ENCODE results near the gene ZXDC.

Gene ZXDC, protein sequence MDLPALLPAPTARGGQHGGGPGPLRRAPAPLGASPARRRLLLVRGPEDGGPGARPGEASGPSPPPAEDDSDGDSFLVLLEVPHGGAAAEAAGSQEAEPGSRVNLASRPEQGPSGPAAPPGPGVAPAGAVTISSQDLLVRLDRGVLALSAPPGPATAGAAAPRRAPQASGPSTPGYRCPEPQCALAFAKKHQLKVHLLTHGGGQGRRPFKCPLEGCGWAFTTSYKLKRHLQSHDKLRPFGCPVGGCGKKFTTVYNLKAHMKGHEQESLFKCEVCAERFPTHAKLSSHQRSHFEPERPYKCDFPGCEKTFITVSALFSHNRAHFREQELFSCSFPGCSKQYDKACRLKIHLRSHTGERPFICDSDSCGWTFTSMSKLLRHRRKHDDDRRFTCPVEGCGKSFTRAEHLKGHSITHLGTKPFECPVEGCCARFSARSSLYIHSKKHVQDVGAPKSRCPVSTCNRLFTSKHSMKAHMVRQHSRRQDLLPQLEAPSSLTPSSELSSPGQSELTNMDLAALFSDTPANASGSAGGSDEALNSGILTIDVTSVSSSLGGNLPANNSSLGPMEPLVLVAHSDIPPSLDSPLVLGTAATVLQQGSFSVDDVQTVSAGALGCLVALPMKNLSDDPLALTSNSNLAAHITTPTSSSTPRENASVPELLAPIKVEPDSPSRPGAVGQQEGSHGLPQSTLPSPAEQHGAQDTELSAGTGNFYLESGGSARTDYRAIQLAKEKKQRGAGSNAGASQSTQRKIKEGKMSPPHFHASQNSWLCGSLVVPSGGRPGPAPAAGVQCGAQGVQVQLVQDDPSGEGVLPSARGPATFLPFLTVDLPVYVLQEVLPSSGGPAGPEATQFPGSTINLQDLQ

DNA sequence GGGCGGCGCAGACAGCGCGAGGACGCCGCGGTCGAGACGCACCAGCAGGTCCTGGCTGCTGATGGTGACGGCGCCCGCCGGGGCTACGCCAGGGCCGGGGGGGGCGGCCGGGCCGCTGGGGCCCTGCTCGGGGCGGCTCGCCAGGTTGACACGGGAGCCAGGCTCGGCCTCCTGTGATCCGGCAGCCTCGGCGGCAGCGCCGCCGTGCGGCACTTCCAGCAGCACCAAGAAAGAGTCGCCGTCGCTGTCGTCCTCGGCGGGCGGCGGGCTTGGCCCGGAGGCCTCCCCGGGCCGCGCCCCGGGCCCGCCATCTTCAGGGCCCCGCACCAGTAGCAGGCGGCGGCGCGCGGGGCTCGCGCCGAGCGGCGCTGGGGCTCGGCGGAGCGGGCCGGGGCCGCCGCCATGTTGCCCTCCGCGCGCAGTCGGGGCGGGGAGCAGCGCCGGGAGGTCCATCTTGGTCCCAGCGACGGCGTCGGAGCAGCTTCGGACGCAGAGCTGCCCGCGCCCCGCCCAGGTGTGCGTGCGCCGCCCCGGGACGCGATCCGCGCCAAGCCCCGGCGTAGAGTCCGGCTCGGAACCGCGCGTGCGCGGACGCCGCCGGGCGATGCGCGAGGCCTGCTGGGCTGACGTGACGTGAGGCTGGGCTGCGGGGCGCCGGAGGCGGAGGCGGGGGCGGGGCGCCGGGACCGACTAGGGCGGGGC, at the start of gene ZXDC:
TSS of gene ZXDC (minus strand) at position 479 of the 702 bp plus-strand sequence. CDS start at position 453, 26 bp downstream.
- peak; percentile 75 to 89 for DNase-seq (ENCODE audit: extremely low read depth in 1 of 2, low read depth in 1 of 2)

DNA sequence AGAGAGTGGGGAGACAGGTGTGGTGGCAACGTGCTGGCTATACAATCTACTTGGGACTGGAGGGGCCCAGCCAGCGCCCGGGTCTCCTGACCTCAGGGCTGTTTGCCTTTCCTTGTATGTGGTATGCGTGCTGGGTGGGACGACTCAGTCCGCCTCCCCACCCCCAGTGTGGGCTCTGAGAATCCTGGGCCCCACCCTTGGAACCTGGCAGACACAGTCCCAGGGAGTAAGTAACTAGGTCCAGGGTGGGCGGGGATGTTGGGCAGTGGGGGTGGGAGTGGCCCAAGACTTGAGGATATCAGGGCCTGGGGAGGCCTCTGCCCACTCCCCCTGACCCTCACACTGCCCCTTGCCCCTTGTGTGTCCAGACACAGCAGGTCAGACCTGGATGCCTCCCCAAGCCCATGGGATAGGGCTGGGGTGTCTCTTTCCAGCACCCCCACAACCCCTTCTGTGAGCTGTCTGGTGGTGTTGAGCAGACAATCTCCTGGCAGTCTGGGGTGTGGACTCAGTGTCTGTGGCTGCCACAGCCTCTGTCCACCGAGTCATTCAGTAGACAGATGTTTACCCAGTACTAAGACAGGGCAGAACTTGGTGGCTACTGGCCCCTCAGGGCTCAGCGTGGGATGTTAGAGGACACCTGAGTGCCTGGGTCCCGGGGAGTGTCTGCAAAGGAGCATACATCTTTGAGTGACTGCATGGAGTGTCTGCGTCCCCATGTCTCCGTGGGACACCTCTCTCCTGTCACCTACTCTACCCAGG, 49.6 kb upstream of the ZXDC start:
- DNase-seq (ENCODE audit: extremely low read depth in 1 of 2, low read depth in 1 of 2): no peak

DNA sequence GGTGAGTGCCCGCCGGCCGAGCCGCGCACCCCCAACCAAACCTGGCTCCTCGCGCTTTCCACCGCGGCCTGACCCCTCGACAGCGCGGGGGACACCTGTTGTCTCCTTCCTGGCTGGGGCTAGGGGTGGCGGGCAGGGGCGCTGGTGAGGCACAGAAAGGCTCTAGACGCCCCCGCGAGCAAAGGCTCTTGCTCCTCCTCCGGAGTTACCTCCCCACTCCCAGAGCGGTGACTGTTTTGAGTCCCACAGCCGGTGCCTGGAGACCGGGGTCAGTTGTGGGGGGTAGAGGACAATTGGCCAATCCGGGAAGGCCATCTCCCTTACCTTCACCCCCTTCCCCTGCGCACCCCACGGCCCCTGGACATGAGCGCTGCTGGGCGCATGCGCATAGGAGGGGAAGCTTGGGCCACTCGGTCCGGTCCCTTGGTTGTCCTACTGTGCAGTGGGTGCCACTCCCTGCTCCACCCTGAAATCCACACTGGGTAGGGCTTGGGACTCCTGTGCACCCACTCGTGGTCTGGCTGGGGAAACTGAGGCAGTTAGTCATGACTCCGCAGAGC, 48.8 kb upstream of the ZXDC start:
- DNase-seq (ENCODE audit: extremely low read depth in 1 of 2, low read depth in 1 of 2): no peak

DNA sequence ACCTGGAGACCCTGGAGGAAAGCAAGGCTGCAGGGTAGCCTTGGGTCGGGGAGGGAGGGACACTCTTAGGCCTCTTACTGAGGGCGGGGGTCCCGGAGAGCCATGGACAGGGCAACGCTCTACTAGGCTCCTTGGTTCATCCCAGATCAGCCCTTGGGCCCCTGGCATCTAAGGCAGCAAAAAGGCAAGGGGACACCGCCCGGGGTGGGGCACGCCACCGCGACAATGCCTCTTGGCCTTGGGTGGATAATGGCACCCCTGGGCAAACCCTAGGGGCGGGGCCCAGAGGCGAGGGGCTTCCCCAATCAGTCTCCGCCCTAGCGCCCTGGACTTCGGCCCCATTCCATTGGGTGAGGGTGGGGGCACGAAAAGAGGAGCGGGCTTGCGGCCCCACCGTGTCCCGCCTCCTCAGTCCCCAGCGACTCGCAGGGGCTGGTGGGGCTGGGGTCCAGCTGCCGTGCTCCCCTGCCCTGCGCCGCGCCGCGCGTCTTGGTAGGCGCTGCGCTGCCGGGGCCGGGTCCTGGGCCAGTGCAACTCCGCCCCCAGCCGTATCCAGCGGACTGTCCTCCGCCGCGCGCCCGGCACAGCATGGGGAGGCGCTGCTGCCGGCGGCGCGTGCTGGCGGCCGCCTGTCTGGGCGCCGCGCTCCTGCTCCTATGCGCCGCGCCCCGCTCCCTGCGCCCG, 48.2 kb upstream of the ZXDC start, which contains the start of gene CHST13:
TSS of gene CHST13 (plus strand) at position 411 of the 684 bp plus-strand sequence. CDS start at position 589, 178 bp downstream.
- DNase-seq (ENCODE audit: extremely low read depth in 1 of 2, low read depth in 1 of 2): no peak

DNA sequence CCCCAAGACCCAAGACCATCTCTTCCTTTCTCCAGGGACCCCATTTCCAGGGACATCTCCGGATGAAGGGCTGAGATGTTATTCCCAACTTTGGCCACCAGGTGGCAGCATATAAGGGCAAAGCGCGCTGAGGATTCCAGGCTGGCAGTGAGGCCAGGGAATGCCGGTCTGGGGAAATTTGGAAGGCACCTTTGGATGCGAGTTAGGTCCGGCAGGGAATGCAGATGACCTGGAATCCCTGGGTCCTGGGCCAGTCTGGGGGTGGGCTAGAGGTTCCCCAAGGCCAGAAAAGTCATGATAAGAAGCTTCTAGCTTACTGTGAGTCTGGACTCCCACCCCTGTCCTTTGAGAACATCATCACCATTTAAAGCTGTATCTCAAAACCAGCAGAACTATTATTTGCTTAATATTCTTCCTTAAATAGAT, 46.7 kb upstream of the ZXDC start:
- peak in 1 of 2 donors; percentile 15 for DNase-seq (ENCODE audit: extremely low read depth in 1 of 2, low read depth in 1 of 2)

DNA sequence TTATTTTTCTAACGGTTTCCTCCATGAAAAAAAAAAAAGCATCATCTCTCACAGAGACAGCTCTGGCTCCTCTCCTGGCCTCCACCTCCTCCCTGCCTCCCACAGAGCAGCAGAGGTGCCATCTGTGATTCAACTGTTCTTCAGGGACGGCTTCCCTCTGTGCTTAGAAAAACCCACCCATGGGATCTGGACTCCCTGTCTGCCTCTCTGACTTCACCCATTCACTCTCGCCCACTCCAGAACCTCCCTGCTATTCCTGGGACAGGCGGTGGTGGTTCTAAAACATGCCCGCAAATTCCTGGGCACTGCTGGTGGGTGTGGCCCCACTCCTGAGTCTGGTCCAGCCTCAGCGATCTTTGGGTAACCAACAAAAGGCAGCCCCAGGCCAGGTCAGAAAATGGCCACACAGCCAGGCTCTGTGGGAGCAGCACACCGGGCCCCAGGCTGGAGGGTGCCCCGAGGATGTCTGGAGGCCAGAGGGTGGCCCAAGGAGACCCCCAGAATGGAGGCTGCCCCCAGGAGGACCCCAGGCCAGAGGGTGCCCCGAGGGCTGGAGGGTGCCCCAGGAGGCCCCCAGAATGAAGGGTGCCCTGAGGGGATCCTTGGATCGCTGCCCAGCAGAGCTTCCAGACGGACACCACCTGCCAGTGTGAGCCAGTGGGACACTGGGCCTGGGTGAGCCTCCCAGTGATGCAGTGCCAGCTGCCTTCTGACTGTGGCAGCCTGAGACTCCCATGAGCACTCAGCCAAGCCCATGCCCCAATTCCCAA, 45.6 kb upstream of the ZXDC start:
- DNase-seq (ENCODE audit: extremely low read depth in 1 of 2, low read depth in 1 of 2): no peak

DNA sequence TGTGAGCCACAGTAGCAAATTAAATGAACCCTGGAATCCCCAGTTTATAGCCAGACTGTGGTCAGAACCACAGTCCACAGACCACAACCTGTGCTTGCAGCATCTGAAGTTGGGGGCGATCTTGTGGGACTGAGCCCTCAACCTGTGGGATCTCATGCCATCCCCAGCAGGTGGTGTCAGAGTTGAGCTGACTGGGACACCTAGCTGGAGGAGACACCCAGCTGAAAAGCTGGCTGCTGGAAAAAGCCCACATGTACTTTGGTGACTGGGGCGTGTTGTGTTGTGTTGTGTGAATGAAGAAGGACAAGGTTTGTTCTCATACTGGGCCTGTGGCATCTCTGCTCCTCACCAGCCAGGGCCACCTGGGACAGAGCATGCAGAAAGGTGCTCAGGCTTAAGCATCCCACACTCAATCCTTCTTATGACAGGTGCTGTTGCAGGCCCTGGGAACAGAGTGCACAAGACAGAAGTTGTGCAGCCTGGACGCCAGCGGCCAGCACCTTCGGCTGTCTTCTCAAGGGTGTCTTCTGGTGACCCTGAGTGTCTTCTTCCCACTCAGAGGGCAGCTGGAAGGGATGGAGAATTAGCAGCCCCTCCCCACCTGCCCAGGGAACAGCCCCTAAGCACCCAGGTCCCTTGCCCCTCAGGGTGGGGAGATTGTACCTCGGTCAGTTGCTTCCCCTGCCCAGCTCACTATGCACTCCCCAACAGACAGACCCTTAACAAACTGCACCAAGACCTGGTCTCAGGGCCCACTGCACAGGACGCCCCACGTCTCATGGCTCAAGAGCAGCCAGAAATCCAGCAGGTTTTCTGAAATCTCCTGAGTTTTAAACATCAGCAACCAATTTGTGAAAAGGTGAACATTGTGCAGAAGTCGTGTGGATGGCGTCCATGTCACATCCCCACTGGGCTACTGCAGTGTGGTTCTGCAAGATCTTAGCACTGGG, 44.1 kb upstream of the ZXDC start:
- no peak for DNase-seq (ENCODE audit: extremely low read depth in 1 of 2, low read depth in 1 of 2)

DNA sequence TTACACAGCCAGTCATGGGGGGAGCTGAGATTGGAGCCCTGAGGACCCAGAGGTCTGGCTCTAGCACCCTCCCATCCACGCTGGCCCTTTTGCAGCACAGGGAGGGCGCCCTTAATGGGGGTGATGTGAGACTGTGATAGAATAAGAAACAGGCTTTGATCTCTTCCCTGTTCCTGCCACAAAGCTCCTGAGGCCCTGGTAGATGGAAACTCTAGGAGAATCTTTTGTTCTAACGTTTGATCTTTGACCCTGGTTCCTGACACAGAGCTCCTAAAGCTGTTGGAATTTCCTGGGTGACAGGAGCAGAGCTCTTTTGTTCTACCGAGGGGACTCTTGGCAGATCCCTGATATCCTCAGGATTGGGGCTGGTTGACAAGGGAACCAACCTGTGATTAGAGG, 43.1 kb upstream of the ZXDC start:
- no peak for DNase-seq (ENCODE audit: extremely low read depth in 1 of 2, low read depth in 1 of 2)

DNA sequence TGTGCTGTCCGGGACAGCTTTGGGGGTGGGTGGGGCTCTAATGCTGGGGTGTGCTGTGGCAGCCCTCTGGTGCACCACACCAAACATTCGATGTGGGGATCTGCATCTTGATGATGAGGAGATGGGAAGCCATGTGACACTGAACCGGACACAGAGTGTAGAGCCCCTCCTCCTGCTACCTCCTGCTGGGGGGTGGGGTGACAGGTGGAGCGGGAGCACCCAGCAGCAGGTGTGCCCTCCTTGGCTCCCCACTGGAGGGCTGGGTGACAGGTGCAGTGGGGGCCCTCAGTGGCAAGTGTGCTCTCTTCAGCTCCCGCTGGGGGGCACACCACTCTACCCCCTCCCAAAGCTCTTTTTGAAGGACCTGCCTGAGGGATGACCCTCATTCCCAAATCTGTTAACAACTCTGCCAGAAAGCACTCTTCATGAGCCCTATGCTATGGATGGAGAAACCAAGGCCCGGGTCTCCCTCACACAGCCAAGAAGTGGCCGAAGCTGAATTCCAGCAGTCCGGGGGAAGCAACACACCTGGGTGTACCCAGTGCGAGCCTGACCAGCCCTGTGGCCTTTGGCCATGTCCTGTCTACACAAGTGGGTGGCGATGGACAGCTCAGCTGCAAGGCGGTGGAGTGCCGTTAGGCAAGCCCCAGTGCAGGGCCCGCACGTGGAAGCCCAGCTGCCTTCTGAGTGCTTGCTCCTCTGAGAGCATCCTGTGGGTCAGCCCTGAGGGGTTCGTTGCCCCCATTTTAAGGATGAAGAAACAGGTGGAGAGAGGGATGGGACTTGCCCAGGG, 42.5 kb upstream of the ZXDC start:
- DNase-seq (ENCODE audit: extremely low read depth in 1 of 2, low read depth in 1 of 2): no peak

DNA sequence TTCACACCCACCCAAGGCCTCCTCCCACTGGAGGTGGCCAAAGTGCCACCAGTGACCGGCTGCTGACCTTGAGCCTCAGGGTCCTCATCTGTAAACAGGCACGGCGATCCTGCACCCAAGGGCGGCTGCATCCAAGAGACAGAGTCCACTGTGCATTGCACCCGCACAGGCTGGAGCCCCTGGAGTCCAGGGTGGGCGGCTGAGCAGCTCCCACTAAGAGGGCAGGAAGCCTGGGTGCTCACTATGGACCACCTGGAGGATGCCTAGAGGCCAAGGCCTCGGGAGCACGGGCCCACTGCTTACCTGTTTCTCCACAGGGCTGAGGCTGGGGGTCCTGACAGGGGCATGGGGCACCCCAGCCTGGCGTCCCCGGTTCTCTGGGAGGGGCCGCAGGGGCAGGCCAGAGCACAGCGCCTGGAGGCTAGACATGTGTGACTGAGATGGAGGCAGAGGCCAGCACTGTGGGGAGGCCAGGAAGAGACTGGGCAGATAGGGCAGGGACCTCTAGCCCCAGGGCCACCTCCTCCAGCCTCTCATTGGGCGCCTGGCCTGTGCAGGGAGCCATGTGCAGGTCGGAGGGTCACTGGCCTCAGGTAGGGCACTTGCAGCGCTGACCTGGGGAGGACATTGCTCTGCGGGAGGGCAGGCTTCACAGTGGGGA, 41.7 kb upstream of the ZXDC start, which contains the start of gene UROC1:
TSS of gene UROC1 (minus strand) at position 483 of the 661 bp plus-strand sequence. CDS start at position 429, 54 bp downstream.
- no peak for DNase-seq (ENCODE audit: extremely low read depth in 1 of 2, low read depth in 1 of 2)

DNA sequence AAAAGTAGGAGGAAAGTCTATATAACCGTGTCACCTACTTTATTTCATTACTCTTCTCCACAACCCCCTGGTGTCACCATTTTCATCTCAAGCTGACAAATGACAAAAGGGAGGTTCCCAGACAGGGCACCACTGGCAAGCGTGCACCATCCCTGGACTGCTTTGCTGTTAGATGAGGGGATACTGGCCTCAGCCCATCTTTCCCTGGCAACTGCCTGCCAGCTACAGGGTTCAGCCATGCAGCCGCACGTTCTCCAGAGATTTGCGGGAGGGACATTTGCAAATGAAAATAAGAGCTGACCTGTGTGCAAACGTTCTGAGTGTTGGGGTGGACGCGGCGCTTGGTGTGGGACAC, 41.2 kb upstream of the ZXDC start:
- no peak for DNase-seq (ENCODE audit: extremely low read depth in 1 of 2, low read depth in 1 of 2)

DNA sequence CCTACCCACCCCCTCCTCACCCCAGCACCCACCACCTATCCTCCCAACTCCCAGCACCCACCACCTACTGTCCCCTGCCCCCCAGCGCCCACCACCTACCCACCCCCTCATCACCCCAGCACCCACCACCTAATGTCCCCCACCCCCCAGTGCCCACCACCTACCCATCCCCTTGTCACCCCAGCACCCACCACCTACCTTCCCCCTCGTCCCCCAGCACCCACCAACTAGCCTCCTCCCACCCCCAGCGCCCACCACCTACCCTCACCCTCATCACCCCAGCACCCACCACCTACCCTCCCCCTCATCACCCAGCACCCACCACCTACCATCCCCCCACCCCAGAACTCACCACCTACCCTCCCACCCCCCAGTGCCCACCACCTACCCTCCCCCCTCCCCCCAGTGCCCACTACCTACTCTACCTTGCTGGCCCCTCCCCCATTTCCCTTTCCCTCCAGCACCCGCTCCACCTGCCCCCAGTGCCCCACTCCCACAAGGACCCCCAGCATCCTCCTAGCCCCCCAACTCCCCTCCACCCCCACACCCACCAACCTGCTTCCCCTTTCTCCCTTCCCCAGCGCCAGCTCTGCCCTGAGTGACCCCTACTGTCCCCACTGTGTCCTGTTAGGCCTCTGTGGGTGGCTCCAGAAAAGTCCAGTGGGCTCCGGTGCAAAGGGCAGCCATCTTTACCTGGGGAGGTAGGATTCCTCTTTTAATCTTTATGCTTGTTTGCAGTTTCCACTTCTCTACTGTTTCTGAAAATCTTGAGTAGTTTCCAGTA, 40.7 kb upstream of the ZXDC start:
- DNase-seq (ENCODE audit: extremely low read depth in 1 of 2, low read depth in 1 of 2): no peak

DNA sequence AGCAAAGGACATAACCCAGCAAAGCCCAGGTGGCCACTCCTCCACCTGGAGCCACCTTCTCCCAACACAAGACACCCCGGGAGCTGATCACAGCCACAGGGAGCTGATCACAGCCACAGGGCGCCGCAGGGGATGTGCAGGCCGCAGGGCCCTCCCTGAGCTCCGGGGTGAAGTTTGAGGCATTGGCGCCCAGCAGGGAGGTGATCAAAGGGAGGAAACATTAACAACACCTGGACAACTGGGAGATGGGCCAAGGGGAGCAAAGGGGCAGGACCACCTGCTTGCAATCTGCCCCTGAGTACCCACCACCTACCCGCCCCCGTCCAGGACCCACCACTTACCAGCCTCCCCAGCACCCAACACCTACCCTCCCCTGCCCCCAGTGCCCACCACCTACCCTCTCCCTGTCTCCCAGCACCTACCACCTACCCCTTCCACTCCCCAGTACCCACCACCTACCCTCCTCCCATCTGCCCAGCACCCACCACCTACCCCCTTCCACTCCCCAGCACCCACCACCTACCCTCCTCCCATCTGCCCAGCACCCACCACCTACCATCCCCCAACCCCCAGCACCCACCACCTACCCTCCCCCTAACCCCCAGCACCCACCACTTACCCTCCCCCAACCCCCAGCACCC, 39.5 kb upstream of the ZXDC start:
- DNase-seq (ENCODE audit: extremely low read depth in 1 of 2, low read depth in 1 of 2): no peak

DNA sequence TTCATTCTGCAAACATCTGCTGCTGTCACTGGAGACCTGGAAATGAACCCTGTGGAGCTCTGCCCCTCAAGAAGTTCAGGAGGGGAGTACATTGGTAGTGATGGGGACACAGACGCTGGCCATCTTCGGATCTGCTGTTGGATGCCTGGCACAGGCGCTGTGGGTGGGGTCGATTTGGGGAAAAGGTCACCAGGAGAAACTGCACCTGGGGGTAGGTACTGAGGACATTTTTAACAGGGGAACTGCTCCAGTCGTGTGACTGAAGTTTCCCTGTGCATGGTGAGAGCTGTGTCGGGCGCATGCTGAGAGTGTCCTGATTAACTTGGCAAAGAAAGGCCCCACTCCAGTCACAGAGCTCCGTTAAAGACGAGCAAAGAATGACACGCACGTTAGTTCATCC, 38.5 kb upstream of the ZXDC start:
- no peak for DNase-seq (ENCODE audit: extremely low read depth in 1 of 2, low read depth in 1 of 2)

Measured in activated CD8-positive, alpha-beta memory T cell treated with anti-CD3 and anti-CD28 coated beads for 1 hour (primary cell).